NCI-H146 treated with DMSO at 0.1 percent for 48 hours (cell line): ENCODE measurements around the gene METTL1.
"Not testable (repeated sequence)": the region's sequence is repeated elsewhere in the genome, so short reads cannot be mapped to it uniquely, and the experiment has no call there.

Source experiments
- DNase-seq: peaks from one replicate; lab custom pipeline; 2025; ENCODE audit not compliant: unreplicated experiment; lab: John Stamatoyannopoulos, UW

Gene METTL1

GRCh38 chr12:57724936-57725740 lies 46.8 kb downstream of the METTL1 start:
- no peak for DNase-seq

DNA sequence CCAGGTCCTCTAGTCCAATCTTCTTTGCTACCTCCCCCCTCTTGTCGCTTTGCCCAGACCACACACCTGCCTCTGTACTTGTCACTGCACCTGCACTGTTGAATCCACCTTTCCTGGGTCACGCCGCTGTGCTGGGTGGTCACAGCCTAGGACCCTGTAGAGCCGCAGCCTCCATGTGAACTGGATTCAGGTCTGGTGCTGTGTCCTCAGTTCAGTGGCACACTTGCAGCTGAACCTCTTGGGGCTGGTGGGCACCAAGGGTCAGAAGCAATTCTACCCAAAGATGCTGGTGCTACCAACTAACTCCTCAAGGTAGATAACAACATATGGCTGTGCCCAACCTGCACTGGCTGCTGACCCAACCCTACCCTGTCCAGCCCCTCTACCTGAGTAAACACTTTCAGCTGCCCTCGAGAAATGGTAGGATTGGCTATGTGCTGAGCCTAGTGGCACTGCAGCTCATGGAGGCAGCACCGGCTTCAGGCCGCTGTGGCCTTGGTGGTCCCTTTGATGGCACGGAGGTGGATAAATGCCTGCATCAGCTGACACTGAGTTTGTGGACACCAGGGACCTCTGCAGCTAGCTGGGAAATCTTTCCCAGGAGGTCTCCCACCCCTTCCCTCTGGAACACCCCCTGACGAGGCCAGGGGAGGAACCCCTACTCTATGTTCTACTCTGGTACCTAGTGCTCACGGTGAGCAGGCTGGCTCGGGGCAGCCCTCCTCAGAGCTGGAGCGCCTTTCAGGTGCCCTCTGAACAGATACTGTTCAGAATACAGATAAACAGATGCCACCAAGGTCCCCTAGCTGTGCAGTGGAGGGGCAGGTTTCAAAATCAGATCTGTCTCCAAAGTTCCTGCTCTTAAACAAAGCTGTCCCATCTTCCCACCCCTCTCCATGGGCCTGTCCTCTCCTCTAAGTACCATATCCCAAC lies 47.6 kb downstream of the METTL1 start:
- DNase-seq, result peak; percentile 3

GRCh38 chr12:57723630-57723962 lies 48.3 kb downstream of the METTL1 start:
- DNase-seq, result no peak

DNA sequence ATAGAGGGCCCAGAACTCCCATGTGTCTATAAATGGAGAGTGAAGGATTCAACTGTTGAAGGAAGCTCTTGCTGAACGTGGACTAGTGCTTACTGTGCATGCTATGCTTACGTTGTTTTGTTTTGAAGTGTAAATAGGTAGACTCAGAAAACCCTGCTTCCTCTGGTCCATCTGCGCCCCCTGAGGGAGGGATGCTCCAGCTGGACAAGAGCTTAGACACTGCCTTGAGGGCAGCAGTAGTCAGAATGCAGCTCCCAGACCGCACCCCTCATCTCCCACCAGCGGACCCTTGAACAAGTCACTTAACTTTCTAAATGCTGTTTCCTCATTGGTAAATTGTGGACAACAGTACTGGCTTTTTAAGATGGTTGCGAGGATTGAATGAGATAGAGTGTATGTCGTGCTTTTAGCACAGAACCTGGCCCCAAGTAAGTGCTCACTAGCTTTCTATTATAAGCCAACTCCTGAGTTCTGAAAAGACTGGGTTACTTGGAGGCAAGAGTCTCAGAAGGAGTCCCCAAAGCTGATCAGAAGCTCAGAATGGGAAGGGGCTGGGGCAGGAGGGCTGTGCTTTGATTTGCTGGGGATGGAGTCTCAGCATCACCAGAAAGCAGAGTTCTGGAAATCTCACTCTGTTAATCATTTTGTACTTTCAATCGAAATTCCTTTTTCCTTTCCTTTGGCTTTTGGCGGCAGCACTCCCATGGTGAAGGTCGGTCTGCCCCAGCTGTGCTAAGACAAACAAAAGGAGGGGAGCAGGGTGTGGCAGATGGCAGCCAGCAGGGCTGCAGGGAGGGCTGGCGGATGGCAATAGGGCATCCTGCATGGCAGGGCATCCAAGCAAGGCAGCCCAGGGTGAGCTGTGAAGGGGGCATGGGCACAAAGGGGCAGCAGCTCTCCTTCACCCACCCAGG lies 48.9 kb downstream of the METTL1 start:
- no peak for DNase-seq

GRCh38 chr12:57721846-57722608 lies 49.9 kb downstream of the METTL1 start:
- DNase-seq, result not testable (repeated sequence)

- no peak for DNase-seq
Observed at GRCh38 chr12:57720606-57721595, 51.0 kb downstream of the METTL1 start.

DNA sequence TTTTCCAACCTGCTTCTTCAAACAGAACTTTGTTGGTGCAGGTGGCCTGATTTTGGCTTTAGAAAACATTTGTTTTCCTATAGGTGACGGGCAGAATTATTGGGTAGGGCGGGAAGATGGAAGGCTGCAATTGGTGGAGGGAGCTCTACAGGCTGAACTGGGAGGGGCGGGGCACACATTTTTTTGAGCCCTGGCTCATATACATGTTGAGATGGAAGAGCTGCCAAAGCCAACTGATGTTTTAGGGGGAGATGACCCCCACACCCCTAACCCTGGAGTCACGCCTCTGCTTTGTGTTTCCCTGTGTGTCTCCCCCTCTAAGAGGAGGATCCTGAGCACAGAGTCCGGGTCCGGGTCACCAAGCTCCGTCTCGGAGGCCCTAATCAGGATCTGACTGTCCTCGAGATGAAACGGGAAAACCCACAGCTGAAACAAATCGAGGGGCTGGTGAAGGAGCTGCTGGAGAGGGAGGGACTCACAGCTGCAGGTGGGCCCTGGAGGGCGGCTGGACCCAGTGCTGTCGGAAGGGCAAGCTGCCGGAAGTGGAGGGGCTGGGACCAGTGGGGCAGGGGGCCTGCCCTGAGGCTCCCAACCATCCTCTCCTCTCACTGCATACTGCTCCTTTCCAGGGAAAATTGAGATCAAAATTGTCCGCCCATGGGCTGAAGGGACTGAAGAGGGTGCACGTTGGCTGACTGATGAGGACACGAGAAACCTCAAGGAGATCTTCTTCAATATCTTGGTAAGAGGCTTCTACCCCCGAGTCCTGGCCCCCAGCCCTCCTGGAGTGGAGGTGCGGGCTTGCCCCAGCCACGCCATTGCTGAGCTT lies 51.9 kb downstream of the METTL1 start:
- no peak for DNase-seq

DNA sequence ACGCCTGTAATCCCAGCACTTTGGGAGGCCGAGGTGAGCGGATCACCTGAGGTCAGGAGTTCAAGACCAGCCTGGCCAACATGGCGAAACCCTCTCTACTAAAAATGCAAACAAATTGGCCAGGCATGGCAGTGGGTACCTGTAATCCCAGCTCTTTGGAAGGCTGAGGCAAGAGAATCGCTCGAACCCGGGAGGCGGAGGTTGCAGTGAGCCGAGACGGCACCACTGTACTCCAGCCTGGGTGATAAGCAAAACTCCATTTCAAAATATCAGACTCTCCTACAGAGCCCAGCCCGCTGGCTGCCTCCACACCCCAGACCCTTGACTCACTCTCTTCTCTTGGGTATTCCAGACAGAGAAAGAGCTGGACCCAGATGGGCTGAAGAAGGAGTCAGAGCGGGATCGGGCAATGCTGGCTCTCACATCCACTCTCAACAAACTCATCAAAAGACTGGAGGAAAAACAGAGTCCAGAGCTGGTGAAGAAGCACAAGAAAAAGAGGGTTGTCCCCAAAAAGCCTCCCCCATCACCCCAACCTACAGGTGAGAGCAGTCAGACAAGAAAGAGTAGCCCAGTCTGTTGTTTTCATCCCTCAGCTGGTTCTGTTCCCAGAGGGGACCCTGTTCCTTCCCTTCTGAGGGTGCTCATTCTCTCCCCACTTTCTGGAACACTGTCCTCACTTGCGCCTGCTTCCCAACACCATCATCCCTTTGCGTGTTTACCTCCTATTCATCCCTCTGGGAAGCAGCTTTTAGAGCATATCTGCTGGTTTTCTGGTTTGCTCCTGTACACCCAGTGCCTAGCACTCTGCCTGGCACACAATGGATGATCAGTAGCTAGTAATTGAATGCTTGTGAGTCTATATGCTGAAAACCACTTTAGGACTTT lies 53.0 kb downstream of the METTL1 start:
- no peak for DNase-seq
